Kidney epithelial cell (primary cell): ENCODE data around the gene RGMA. TPM values are rescaled to one million over a fixed set of nuclear protein-coding genes. Genes with fewer than 3 reads are reported as not detected.
"Not testable (repeated sequence)": the region's sequence is repeated elsewhere in the genome, so short reads cannot be mapped to it uniquely, and the experiment has no call there.

Experiments used
- DNase-seq: peaks from one replicate; pipeline ENCODE4 v3.0.0-alpha.2; 2010; ENCODE audit warnings: low read depth
- H3K27me3 ChIP-seq: 2 replicates; pipeline ENCODE4 v1.6.0; 2011; ENCODE audit warnings: low read length; ENCODE audit not compliant: control insufficient read depth, insufficient read depth
- H3K36me3 ChIP-seq: 2 replicates; pipeline ENCODE4 v1.5.1; 2011; ENCODE audit warnings: low read length; ENCODE audit not compliant: control insufficient read depth, insufficient read depth
- H3K4me3 ChIP-seq: 2 replicates; pipeline ENCODE4 v1.5.1; 2011; ENCODE audit warnings: low read depth, mild to moderate bottlenecking, control low read depth, low read length
- total RNA-seq: library from RNA; depleted of rRNA; stranded (reverse); fragments of >200 nt; gene quantifications from 2 replicates; pipeline ENCODE4 v1.2.3, GENCODE V29; 2015
- TF ChIP-seq, protein P1 (sequence below): IDR thresholded peaks from 2 replicates; pipeline ENCODE4 v1.5.1; 2011; ENCODE audit warnings: mild to moderate bottlenecking, moderate library complexity, low read length, control low read depth, inconsistent platforms; ENCODE audit not compliant: insufficient read depth, poor library complexity, severe bottlenecking

RGMA gene
- total RNA-seq, 1 donor from 2014 or later: 0.29 TPM

DNA sequence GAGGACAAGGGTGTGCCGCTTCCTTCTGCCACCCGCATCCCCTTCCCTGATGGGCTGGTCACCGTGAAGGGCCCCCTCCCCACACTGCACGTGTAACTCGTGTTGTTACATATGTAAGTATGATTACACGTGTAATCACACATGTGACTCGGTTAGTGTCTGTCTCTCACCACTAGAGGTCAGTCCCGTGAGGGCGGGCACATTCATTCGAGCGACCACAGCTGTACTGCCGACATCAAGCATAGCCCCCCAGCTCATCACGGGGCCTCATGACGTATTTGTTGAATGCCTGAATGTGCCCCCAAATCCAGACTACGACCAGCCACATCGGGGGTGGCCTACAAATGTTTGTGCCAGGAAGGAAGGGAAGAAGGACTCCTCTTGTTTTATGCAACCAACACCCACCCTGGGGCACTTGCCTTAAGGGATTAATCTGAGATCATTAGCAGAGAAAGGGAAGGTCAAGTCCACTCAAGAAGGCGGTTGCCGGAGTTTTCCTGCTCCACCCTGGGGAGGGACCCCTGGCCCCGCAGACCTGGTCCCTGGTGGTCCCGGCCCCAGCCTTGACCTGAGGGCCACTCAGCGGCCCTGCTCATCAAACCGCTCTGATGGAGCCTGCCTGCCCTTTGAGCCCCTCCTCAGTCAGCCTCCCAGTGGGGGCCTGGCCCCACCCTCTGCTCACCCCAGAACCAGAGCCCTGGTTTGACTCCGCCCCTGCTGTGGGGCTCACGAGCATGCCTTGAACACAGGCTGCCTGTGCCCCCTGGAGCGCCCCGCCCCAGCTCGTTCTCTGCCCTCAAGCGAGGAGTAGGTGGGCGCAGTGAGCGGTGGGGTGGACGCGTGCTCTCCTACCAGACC is 52.8 kb downstream of the RGMA start:
- Histone ChIP-seq H3K27me3 (peaks cover 6% of the 10 kb centered on the region), H3K4me3 (no peak overlapping the region), H3K36me3 (no peaks in the 10 kb centered on the region)
- TF ChIP-seq, protein P1, sequence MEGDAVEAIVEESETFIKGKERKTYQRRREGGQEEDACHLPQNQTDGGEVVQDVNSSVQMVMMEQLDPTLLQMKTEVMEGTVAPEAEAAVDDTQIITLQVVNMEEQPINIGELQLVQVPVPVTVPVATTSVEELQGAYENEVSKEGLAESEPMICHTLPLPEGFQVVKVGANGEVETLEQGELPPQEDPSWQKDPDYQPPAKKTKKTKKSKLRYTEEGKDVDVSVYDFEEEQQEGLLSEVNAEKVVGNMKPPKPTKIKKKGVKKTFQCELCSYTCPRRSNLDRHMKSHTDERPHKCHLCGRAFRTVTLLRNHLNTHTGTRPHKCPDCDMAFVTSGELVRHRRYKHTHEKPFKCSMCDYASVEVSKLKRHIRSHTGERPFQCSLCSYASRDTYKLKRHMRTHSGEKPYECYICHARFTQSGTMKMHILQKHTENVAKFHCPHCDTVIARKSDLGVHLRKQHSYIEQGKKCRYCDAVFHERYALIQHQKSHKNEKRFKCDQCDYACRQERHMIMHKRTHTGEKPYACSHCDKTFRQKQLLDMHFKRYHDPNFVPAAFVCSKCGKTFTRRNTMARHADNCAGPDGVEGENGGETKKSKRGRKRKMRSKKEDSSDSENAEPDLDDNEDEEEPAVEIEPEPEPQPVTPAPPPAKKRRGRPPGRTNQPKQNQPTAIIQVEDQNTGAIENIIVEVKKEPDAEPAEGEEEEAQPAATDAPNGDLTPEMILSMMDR: peak; percentile 69
- DNase-seq: no peak

GRCh38 chr15:93035092-93035915 is 53.7 kb downstream of the RGMA start:
- Histone ChIP-seq H3K4me3 (no peak overlapping the region), H3K36me3 (no peaks in the 10 kb centered on the region), H3K27me3 (peaks cover 4% of the 10 kb centered on the region)
- TF ChIP-seq, protein P1: no peak
- DNase-seq: no peak

GRCh38 chr15:93034512-93034911 is 54.5 kb downstream of the RGMA start:
- no peaks in the 10 kb centered on the region for H3K36me3 ChIP-seq
- DNase-seq: no peak
- peaks cover 3% of the 10 kb centered on the region for H3K27me3 ChIP-seq
- no peak overlapping the region for H3K4me3 ChIP-seq
- TF ChIP-seq, protein P1: no peak

DNA sequence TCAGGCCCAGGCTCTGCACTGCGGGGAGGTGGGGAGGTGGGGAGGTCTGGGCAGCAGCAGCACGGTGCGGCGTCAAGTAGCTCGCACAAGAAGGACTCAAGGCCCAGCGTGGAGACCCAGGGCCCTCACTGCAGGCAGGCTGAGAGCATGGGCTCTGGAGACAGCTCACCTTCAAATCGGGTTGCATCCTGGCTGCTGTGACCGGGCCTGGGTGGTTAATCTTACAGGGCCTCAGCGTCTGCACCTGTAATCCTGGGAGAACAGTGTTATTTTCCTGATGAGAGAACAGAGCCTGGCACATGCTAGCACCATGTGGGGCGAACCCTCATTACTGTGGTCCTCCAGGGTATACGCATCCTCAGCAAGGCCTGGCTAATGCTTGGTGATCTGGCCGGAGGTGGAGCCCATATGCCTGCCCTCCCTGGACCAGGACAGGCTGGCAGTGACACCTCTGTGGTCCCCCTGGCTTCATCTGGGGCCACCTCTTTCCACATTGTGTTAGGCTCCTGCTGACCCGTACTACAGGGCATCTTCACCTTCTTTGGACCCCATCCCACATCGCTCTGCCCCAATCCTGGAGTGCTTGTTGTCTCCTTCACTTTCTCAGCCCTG is 55.5 kb downstream of the RGMA start:
- no peaks in the 10 kb centered on the region for H3K36me3 ChIP-seq
- no peak overlapping the region for H3K4me3 ChIP-seq
- peaks cover 3% of the 10 kb centered on the region for H3K27me3 ChIP-seq
- TF ChIP-seq, protein P1: no peak
- DNase-seq: no peak

DNA sequence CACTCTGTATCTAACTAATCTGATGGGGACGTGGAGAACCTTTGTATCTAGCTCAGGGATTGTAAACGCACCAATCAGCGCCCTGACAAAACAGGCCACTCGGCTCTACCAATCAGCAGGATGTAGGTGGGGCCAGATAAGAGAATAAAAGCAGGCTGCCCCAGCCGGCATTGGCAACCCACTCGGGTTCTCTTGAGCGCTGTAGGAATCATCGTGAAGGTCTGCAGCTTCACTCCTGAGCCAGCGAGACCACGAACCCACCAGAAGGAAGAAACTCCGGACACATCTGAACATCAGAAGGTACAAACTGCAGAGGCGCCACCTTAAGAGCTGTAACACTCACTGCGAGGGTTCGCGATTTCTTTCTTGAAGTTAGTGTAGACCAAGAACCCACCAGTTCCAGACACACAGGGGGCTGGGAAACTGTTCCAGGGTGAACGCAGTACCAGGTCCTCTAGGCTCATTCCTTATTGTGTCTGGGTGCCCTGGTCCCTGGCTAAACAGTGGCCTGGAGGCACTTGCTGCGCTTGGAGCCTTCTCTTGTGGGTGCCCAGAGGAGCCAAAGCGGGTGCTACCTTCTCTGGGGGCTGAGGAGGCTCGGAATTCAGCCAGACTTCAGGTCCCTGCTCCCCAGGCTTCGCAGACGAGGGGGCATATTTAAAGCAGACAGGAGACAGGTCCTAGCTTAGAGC is 56.4 kb downstream of the RGMA start:
- not testable (repeated sequence) for H3K27me3 ChIP-seq, H3K4me3 ChIP-seq, DNase-seq, H3K36me3 ChIP-seq

GRCh38 chr15:93031557-93032384 is 57.2 kb downstream of the RGMA start:
- not testable (repeated sequence) for H3K36me3 ChIP-seq, H3K4me3 ChIP-seq, H3K27me3 ChIP-seq, DNase-seq
